Skeletal muscle satellite cell (primary cell): ENCODE data around the gene PPP1R1C.

Source experiments
- H3K27me3 ChIP-seq: 2 replicates; pipeline ENCODE4 v1.7.0; 2013; ENCODE audit warnings: low read length; ENCODE audit not compliant: control insufficient read depth, insufficient read depth
- H3K36me3 ChIP-seq: 2 replicates; pipeline ENCODE4 v1.7.0; 2013; ENCODE audit warnings: mild to moderate bottlenecking, control low read depth, low read length; ENCODE audit not compliant: insufficient read depth
- H3K4me1 ChIP-seq: 2 replicates; pipeline ENCODE4 v1.7.0; 2013; ENCODE audit warnings: low read length; ENCODE audit not compliant: control insufficient read depth, insufficient read depth
- H3K4me2 ChIP-seq: 2 replicates; pipeline ENCODE4 v1.7.0; 2013; ENCODE audit warnings: mild to moderate bottlenecking, low read length
- H3K4me3 ChIP-seq: 2 replicates; pipeline ENCODE4 v1.7.0; 2013; ENCODE audit warnings: low read length
- H3K9ac ChIP-seq: 2 replicates; pipeline ENCODE4 v1.7.0; 2013; ENCODE audit warnings: mild to moderate bottlenecking, low read depth, low read length, moderate library complexity
- H3K9me3 ChIP-seq: replicated peaks from 2 replicates; pipeline ENCODE4 v1.7.0; 2013; ENCODE audit warnings: mild to moderate bottlenecking, control low read depth, low read length

Gene PPP1R1C

GRCh38 chr2:181973171-181973783 is 12.4 kb upstream of the PPP1R1C start:
- Histone ChIP-seq H3K4me1 (no peaks in the 10 kb centered on the region), H3K9ac (no peak overlapping the region), H3K27me3 (no peaks in the 10 kb centered on the region), H3K9me3 (no peaks in the 10 kb centered on the region), H3K4me2 (no peak overlapping the region), H3K4me3 (no peak overlapping the region), H3K36me3 (no peaks in the 10 kb centered on the region)

GRCh38 chr2:181977661-181978350 is 7.8 kb upstream of the PPP1R1C start:
- H3K36me3 ChIP-seq = no peaks in the 10 kb centered on the region
- no peak overlapping the region for H3K4me3 ChIP-seq
- no peaks in the 10 kb centered on the region for H3K4me1 ChIP-seq
- H3K9me3 ChIP-seq = no peaks in the 10 kb centered on the region
- no peak overlapping the region for H3K4me2 ChIP-seq
- H3K9ac ChIP-seq = no peak overlapping the region
- no peaks in the 10 kb centered on the region for H3K27me3 ChIP-seq

GRCh38 chr2:181978351-181979150 is 7.1 kb upstream of the PPP1R1C start:
- H3K36me3 ChIP-seq = no peaks in the 10 kb centered on the region
- H3K4me3 ChIP-seq = no peak overlapping the region
- no peak overlapping the region for H3K4me2 ChIP-seq
- no peak overlapping the region for H3K9ac ChIP-seq
- H3K27me3 ChIP-seq = no peaks in the 10 kb centered on the region
- no peaks in the 10 kb centered on the region for H3K4me1 ChIP-seq
- H3K9me3 ChIP-seq = no peaks in the 10 kb centered on the region

DNA sequence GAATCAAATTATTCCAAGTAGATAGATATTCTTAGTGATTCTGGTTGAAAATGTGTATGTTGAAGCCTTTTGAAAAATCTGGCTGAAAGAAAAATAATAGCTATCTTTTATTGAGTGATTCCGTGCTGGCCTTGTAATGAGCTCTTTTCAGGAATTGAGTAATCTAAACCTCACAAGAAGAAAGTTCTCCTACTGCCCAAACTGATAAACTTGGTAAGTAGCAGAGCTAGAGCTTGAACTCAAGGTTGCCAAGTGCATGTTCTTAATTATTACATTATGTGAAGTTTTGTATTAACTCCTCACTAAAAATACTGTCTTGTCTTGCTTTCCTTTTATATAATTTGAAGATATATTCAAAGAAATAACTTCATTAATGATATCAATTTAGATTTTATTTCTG is 1.6 kb upstream of the PPP1R1C start:
- Histone ChIP-seq H3K9me3 (no peaks in the 10 kb centered on the region), H3K4me1 (no peaks in the 10 kb centered on the region), H3K4me2 (no peak overlapping the region), H3K36me3 (no peaks in the 10 kb centered on the region), H3K27me3 (no peaks in the 10 kb centered on the region), H3K9ac (no peak overlapping the region), H3K4me3 (no peak overlapping the region)

- no peaks in the 10 kb centered on the region for H3K4me1 ChIP-seq
- no peak overlapping the region for H3K4me3 ChIP-seq
These were observed 630 bp upstream of the PPP1R1C start for GRCh38 chr2:181984814-181985631.

DNA sequence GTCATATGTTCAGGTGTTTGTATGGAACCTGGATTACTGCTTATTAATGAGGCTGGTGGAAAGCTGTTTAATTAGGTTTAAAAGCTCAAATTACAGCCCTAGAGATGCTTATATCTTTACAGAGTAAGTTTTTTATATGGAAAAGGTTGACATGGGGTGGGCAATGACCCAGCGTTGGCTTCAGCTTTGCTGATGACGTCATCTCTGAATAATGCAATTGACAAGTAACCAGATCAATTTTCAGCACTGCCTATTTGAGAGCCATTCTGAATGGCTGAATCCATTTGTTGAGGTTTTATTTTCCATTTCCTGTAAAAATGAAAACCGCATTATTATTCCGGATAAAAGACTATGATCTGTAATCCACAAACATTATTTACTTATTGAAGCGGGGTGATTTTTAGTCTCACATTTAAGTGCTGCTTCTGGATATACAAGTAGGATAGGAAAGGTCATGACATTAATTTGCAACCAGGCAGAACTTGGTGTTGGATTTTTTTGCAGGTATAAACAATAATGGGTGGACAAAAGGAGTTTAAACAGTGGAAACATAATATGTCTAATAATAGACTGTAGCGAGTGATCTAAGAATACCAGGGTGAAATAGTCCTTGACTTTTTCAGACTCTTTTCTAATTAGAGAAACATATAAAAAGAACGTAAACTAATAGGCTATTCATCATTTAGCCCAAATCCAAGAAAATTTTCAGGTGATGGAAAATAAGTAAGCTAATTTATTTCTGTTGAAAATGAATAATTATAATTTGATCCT is 2.7 kb downstream of the PPP1R1C start:
- Histone ChIP-seq H3K9me3 (no peaks in the 10 kb centered on the region), H3K36me3 (no peaks in the 10 kb centered on the region), H3K9ac (no peak overlapping the region)

More at GRCh38 chr2:181984814-181985631, 630 bp upstream of the PPP1R1C start:
- Histone ChIP-seq H3K27me3 (no peaks in the 10 kb centered on the region), H3K36me3 (no peaks in the 10 kb centered on the region), H3K9ac (no peak overlapping the region), H3K9me3 (no peaks in the 10 kb centered on the region), H3K4me2 (no peak overlapping the region)

DNA sequence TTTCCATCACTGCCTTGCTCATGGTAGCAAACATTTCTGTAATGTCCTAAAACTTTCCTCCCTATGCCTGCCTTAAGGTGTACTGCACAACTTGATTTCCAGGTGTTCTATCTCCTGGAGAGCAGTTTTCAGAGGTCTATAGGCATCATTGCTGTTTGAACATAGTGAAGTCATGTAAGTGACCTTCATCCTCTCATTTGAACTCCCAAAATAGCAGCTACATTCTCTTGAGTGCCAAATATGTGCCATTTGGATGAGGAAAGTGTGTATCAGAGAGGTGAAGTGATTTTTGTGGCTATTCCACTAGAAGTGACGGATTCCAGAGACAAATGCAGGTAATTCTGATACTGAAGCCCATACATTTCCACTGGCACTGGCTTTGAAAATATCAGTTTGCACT is 3.4 kb downstream of the PPP1R1C start:
- no peaks in the 10 kb centered on the region for H3K27me3 ChIP-seq

More for the DNA sequence above, 2.7 kb downstream of the PPP1R1C start:
- no peaks in the 10 kb centered on the region for H3K27me3 ChIP-seq
- no peak overlapping the region for H3K4me3 ChIP-seq
- no peak overlapping the region for H3K4me2 ChIP-seq
- no peaks in the 10 kb centered on the region for H3K4me1 ChIP-seq

GRCh38 chr2:181991171-181991885 is 5.7 kb downstream of the PPP1R1C start:
- H3K9ac ChIP-seq = no peak overlapping the region

More for the DNA sequence above, 3.4 kb downstream of the PPP1R1C start:
- no peak overlapping the region for H3K4me2 ChIP-seq
- no peak overlapping the region for H3K9ac ChIP-seq
- no peaks in the 10 kb centered on the region for H3K36me3 ChIP-seq
- H3K4me1 ChIP-seq = no peaks in the 10 kb centered on the region
- H3K4me3 ChIP-seq = no peak overlapping the region
- H3K9me3 ChIP-seq = no peaks in the 10 kb centered on the region

DNA sequence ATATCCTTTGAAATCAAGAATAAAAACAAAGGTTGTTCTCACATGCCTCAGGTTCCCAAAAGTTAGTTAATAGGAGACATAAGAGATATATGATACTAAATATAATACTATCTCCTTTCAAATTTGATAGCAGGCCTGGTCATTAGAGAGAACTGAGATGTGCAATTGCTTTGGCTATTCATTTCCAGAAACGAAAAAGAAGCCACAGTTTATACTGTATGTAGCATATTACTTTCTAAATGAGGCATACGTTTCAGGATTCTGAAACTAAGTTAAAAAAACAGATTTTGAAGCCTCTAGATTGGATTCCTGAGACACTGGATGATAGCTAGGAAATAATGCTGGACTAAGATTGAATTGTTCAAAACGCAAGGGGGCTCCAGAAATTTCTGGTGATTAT is 7.1 kb downstream of the PPP1R1C start:
- no peaks in the 10 kb centered on the region for H3K9me3 ChIP-seq
- H3K27me3 ChIP-seq = no peaks in the 10 kb centered on the region
- H3K9ac ChIP-seq = no peak overlapping the region

More at GRCh38 chr2:181991171-181991885, 5.7 kb downstream of the PPP1R1C start:
- no peak overlapping the region for H3K4me2 ChIP-seq
- no peaks in the 10 kb centered on the region for H3K9me3 ChIP-seq
- no peaks in the 10 kb centered on the region for H3K36me3 ChIP-seq
- no peaks in the 10 kb centered on the region for H3K27me3 ChIP-seq
- no peaks in the 10 kb centered on the region for H3K4me1 ChIP-seq
- no peak overlapping the region for H3K4me3 ChIP-seq

DNA sequence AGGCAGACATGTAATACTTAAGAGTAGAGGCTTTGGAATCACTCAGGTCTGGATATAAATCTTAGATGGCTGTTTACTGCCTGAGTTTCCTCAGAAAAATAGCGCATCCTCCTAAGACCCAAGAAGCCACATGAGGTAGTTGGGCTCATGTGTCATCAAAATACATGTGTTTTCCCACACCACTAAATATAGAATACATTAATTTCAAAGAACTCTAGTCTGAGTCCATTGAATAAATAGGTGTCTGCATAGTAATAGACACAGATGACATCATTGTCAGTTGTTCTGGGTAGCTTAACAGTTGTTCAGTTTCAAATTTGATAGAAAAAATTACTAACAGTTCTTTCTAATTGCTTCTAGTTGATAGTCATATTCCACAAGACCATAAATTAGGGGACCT is 9.6 kb downstream of the PPP1R1C start:
- no peak overlapping the region for H3K4me2 ChIP-seq
- H3K27me3 ChIP-seq = no peaks in the 10 kb centered on the region
- H3K9ac ChIP-seq = no peak overlapping the region
- H3K36me3 ChIP-seq = no peaks in the 10 kb centered on the region
- H3K4me1 ChIP-seq = no peaks in the 10 kb centered on the region
- no peaks in the 10 kb centered on the region for H3K9me3 ChIP-seq
- no peak overlapping the region for H3K4me3 ChIP-seq

More for the DNA sequence above, 7.1 kb downstream of the PPP1R1C start:
- Histone ChIP-seq H3K4me3 (no peak overlapping the region), H3K36me3 (no peaks in the 10 kb centered on the region), H3K4me1 (no peaks in the 10 kb centered on the region), H3K4me2 (no peak overlapping the region)
